Peyer's patch (tissue), 4 donors: ENCODE measurements around the gene SLX4IP.
A peak's percentile ranks its signal among the peaks of the same experiment; 100 is the strongest.

Source experiments
- CTCF ChIP-seq, 6 experiments: fragments of 450-650 bp in 4 of 6; fragments of 200-600 bp in 2 of 6; sonication (generic) in 1 of 6; IDR thresholded peaks; one replicate each; pipeline ENCODE4 v1.5.1; 2017 to 2019; ENCODE audit warnings: antibody characterized with exemption in 6 of 6, mild to moderate bottlenecking in 3 of 6, moderate library complexity in 1 of 6
- POLR2A ChIP-seq, 2 donors: fragments of 450-650 bp; IDR thresholded peaks; one replicate each; pipeline ENCODE4 v1.5.1; 2017; ENCODE audit warnings: antibody characterized with exemption in 2 of 2, mild to moderate bottlenecking in 2 of 2, moderate library complexity in 2 of 2

DNA sequence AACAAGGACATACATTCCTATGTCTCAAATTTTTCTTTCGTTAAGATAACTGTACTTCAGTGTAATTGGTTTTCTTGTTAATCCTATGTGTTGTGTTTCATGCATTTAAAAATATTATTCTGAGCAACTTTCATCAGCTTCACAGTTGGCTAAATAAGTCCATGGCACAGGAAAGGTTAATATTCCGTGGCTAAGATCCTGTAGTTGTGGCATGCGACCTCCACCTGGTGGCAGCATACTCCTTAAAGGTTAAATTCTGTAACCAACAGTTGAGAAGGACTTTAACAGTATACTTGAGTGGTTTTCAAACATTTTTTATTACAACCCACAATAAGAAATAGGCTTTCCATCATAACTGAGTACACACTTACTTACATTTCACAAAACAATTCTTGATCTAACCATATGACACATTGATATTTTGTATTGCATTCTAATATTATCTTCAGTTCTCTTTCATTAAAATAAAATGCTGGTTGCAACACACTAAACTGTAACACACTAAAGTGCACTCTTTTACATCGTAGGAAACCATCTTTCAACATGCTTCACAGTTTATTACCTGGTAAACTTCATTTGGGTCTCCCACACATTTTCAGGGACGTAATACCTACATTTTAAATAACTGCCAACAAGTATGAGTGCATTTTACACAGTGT, 118.3 kb downstream of the SLX4IP start:
- TF ChIP-seq CTCF (IDR thresholded peaks at IDR 0.05) (peak; percentile 31 to 91 (median 74)), POLR2A (IDR thresholded peaks at IDR 0.05) (no peak)
